ENCODE data around the gene BOK.

The BOK gene

GRCh38 chr2:241540771-241541561 lies 17.6 kb upstream of the BOK start:
- Histone ChIP-seq H3K27me3 (replicated peaks; ENCODE audit: control insufficient read depth, insufficient read depth, low read length) (no peaks in the 10 kb centered on the region), H3K4me1 (ENCODE audit: control insufficient read depth, insufficient read depth, low read length) (peaks cover 13% of the 10 kb centered on the region), H3K4me3 (ENCODE audit: low read length) (peak overlapping the region; percentile 72), H3K9ac (ENCODE audit: low read length) (peak overlapping the region; percentile 34), H3K36me3 (ENCODE audit: control insufficient read depth, insufficient read depth, low read length, severe bottlenecking) (no peaks in the 10 kb centered on the region), H3K9me3 (ENCODE audit: control insufficient read depth, low read length) (no peaks in the 10 kb centered on the region)
- DNase-seq (ENCODE audit: low read depth) = peak; percentile 75

- no peaks in the 10 kb centered on the region for H3K36me3 ChIP-seq (ENCODE audit: control insufficient read depth, insufficient read depth, low read length, severe bottlenecking)
- H3K9me3 ChIP-seq (ENCODE audit: control insufficient read depth, low read length) = no peaks in the 10 kb centered on the region
- H3K9ac ChIP-seq (ENCODE audit: low read length) = no peak overlapping the region
- H3K4me3 ChIP-seq (ENCODE audit: low read length) = peak overlapping the region; percentile 64
- H3K27me3 ChIP-seq (replicated peaks; ENCODE audit: control insufficient read depth, insufficient read depth, low read length) = no peaks in the 10 kb centered on the region
- no peak for DNase-seq (ENCODE audit: low read depth)
- peaks cover 14% of the 10 kb centered on the region for H3K4me1 ChIP-seq (ENCODE audit: control insufficient read depth, insufficient read depth, low read length)
Measured at GRCh38 chr2:241541564-241542277, 16.8 kb upstream of the BOK start.

GRCh38 chr2:241542278-241542605 lies 16.3 kb upstream of the BOK start:
- no peaks in the 10 kb centered on the region for H3K27me3 ChIP-seq (replicated peaks; ENCODE audit: control insufficient read depth, insufficient read depth, low read length)
- H3K4me3 ChIP-seq (ENCODE audit: low read length) = no peak overlapping the region
- peaks cover 19% of the 10 kb centered on the region for H3K4me1 ChIP-seq (ENCODE audit: control insufficient read depth, insufficient read depth, low read length)

GRCh38 chr2:241545106-241545505 lies 13.4 kb upstream of the BOK start:
- Histone ChIP-seq H3K9ac (ENCODE audit: low read length) (no peak overlapping the region), H3K36me3 (ENCODE audit: control insufficient read depth, insufficient read depth, low read length, severe bottlenecking) (no peaks in the 10 kb centered on the region), H3K27me3 (replicated peaks; ENCODE audit: control insufficient read depth, insufficient read depth, low read length) (peaks cover 3% of the 10 kb centered on the region), H3K4me3 (ENCODE audit: low read length) (no peak overlapping the region), H3K4me1 (ENCODE audit: control insufficient read depth, insufficient read depth, low read length) (peaks cover 22% of the 10 kb centered on the region), H3K9me3 (ENCODE audit: control insufficient read depth, low read length) (no peaks in the 10 kb centered on the region)
- no peak for DNase-seq (ENCODE audit: low read depth)

More at GRCh38 chr2:241542278-241542605, 16.3 kb upstream of the BOK start:
- H3K9me3 ChIP-seq (ENCODE audit: control insufficient read depth, low read length) = no peaks in the 10 kb centered on the region
- no peaks in the 10 kb centered on the region for H3K36me3 ChIP-seq (ENCODE audit: control insufficient read depth, insufficient read depth, low read length, severe bottlenecking)
- H3K9ac ChIP-seq (ENCODE audit: low read length) = no peak overlapping the region
- DNase-seq (ENCODE audit: low read depth) = no peak

GRCh38 chr2:241545523-241546473 lies 12.7 kb upstream of the BOK start:
- Histone ChIP-seq H3K27me3 (replicated peaks; ENCODE audit: control insufficient read depth, insufficient read depth, low read length) (peaks cover 3% of the 10 kb centered on the region), H3K4me1 (ENCODE audit: control insufficient read depth, insufficient read depth, low read length) (peaks cover 16% of the 10 kb centered on the region), H3K36me3 (ENCODE audit: control insufficient read depth, insufficient read depth, low read length, severe bottlenecking) (no peaks in the 10 kb centered on the region), H3K4me3 (ENCODE audit: low read length) (no peak overlapping the region), H3K9ac (ENCODE audit: low read length) (no peak overlapping the region), H3K9me3 (ENCODE audit: control insufficient read depth, low read length) (no peaks in the 10 kb centered on the region)
- DNase-seq (ENCODE audit: low read depth) = no peak

GRCh38 chr2:241546771-241547498 lies 11.6 kb upstream of the BOK start:
- H3K4me3 ChIP-seq (ENCODE audit: low read length) = peak overlapping the region; percentile 6
- no peak overlapping the region for H3K9ac ChIP-seq (ENCODE audit: low read length)
- peaks cover 10% of the 10 kb centered on the region for H3K4me1 ChIP-seq (ENCODE audit: control insufficient read depth, insufficient read depth, low read length)
- no peaks in the 10 kb centered on the region for H3K36me3 ChIP-seq (ENCODE audit: control insufficient read depth, insufficient read depth, low read length, severe bottlenecking)
- DNase-seq (ENCODE audit: low read depth) = peak; percentile 64
- H3K9me3 ChIP-seq (ENCODE audit: control insufficient read depth, low read length) = no peaks in the 10 kb centered on the region
- H3K27me3 ChIP-seq (replicated peaks; ENCODE audit: control insufficient read depth, insufficient read depth, low read length) = peaks cover 3% of the 10 kb centered on the region

GRCh38 chr2:241547781-241548450 lies 10.6 kb upstream of the BOK start:
- Histone ChIP-seq H3K36me3 (ENCODE audit: control insufficient read depth, insufficient read depth, low read length, severe bottlenecking) (no peaks in the 10 kb centered on the region), H3K27me3 (replicated peaks; ENCODE audit: control insufficient read depth, insufficient read depth, low read length) (peaks cover 3% of the 10 kb centered on the region), H3K9me3 (ENCODE audit: control insufficient read depth, low read length) (no peaks in the 10 kb centered on the region), H3K4me1 (ENCODE audit: control insufficient read depth, insufficient read depth, low read length) (peaks cover 18% of the 10 kb centered on the region), H3K4me3 (ENCODE audit: low read length) (no peak overlapping the region), H3K9ac (ENCODE audit: low read length) (no peak overlapping the region)
- DNase-seq (ENCODE audit: low read depth) = no peak

GRCh38 chr2:241548451-241548835 lies 10.1 kb upstream of the BOK start:
- Histone ChIP-seq H3K4me1 (ENCODE audit: control insufficient read depth, insufficient read depth, low read length) (peaks cover 18% of the 10 kb centered on the region), H3K9ac (ENCODE audit: low read length) (no peak overlapping the region), H3K4me3 (ENCODE audit: low read length) (no peak overlapping the region), H3K36me3 (ENCODE audit: control insufficient read depth, insufficient read depth, low read length, severe bottlenecking) (no peaks in the 10 kb centered on the region), H3K9me3 (ENCODE audit: control insufficient read depth, low read length) (no peaks in the 10 kb centered on the region), H3K27me3 (replicated peaks; ENCODE audit: control insufficient read depth, insufficient read depth, low read length) (peaks cover 3% of the 10 kb centered on the region)
- no peak for DNase-seq (ENCODE audit: low read depth)

GRCh38 chr2:241550616-241551580 lies 7.6 kb upstream of the BOK start:
- peaks cover 3% of the 10 kb centered on the region for H3K27me3 ChIP-seq (replicated peaks; ENCODE audit: control insufficient read depth, insufficient read depth, low read length)
- H3K36me3 ChIP-seq (ENCODE audit: control insufficient read depth, insufficient read depth, low read length, severe bottlenecking) = no peaks in the 10 kb centered on the region
- H3K4me1 ChIP-seq (ENCODE audit: control insufficient read depth, insufficient read depth, low read length) = peaks cover 22% of the 10 kb centered on the region
- no peak for DNase-seq (ENCODE audit: low read depth)
- no peak overlapping the region for H3K4me3 ChIP-seq (ENCODE audit: low read length)
- no peak overlapping the region for H3K9ac ChIP-seq (ENCODE audit: low read length)
- peaks cover 3% of the 10 kb centered on the region for H3K9me3 ChIP-seq (ENCODE audit: control insufficient read depth, low read length)
